Activated T-cell treated with anti-CD3 and anti-CD28 coated beads, Interleukin-2, amount 50 U/mL, for 1 hour (primary cell): ENCODE data around the gene R3HDM1.
"Not testable (repeated sequence)": the region's sequence is repeated elsewhere in the genome, so short reads cannot be mapped to it uniquely, and the experiment has no call there.

Experiments
- DNase-seq: peaks from one replicate; pipeline ENCODE4 v3.0.0-alpha.2; 2020

The R3HDM1 gene

GRCh38 chr2:135573620-135574019 is 42.3 kb downstream of the R3HDM1 start:
- DNase-seq, result no peak

GRCh38 chr2:135581282-135581681 is 50.0 kb downstream of the R3HDM1 start:
- no peak for DNase-seq

- no peak for DNase-seq
Measured at GRCh38 chr2:135582383-135582782, 51.1 kb downstream of the R3HDM1 start.

- DNase-seq, result no peak
Measured at GRCh38 chr2:135585586-135585985, 54.3 kb downstream of the R3HDM1 start.

GRCh38 chr2:135586148-135586547 is 54.9 kb downstream of the R3HDM1 start:
- DNase-seq, result no peak

- no peak for DNase-seq
Measured at GRCh38 chr2:135587958-135588357, 56.7 kb downstream of the R3HDM1 start.

- no peak for DNase-seq
Measured at GRCh38 chr2:135590619-135591260, 59.5 kb downstream of the R3HDM1 start.

GRCh38 chr2:135600915-135601314 is 69.6 kb downstream of the R3HDM1 start:
- no peak for DNase-seq

GRCh38 chr2:135603543-135603942 is 72.3 kb downstream of the R3HDM1 start:
- DNase-seq, result no peak

GRCh38 chr2:135607561-135607960 is 76.3 kb downstream of the R3HDM1 start:
- DNase-seq, result no peak

- no peak for DNase-seq
Measured at GRCh38 chr2:135612319-135612718, 81.0 kb downstream of the R3HDM1 start.

GRCh38 chr2:135615404-135615803 is 84.1 kb downstream of the R3HDM1 start:
- no peak for DNase-seq

GRCh38 chr2:135617501-135618015 is 86.3 kb downstream of the R3HDM1 start:
- DNase-seq, result no peak

GRCh38 chr2:135620198-135620597 is 88.9 kb downstream of the R3HDM1 start:
- no peak for DNase-seq

GRCh38 chr2:135629520-135629919 is 98.2 kb downstream of the R3HDM1 start:
- no peak for DNase-seq

GRCh38 chr2:135630034-135630433 is 98.8 kb downstream of the R3HDM1 start:
- DNase-seq, result not testable (repeated sequence)

- no peak for DNase-seq
Measured at GRCh38 chr2:135630488-135630887, 99.2 kb downstream of the R3HDM1 start.

GRCh38 chr2:135633582-135633981 is 102.3 kb downstream of the R3HDM1 start:
- no peak for DNase-seq

GRCh38 chr2:135635212-135635835 is 104.0 kb downstream of the R3HDM1 start:
- no peak for DNase-seq

GRCh38 chr2:135636982-135637381 is 105.7 kb downstream of the R3HDM1 start:
- no peak for DNase-seq

- DNase-seq, result no peak
Measured at GRCh38 chr2:135637456-135638087, 106.3 kb downstream of the R3HDM1 start.

GRCh38 chr2:135638825-135639224 is 107.5 kb downstream of the R3HDM1 start:
- no peak for DNase-seq

- DNase-seq, result no peak
Measured at GRCh38 chr2:135641156-135642068, 110.1 kb downstream of the R3HDM1 start.
